ENCODE data around the gene C20orf204. TPM values are rescaled to one million over a fixed set of nuclear protein-coding genes. Genes with fewer than 3 reads are reported as not detected.
"Not testable (repeated sequence)": the region's sequence is repeated elsewhere in the genome, so short reads cannot be mapped to it uniquely, and the experiment has no call there.

C20orf204 gene
- total RNA-seq, 4 donors from 2014 or later, result 1.7 to 14.4 (median 4.1) TPM

DNA sequence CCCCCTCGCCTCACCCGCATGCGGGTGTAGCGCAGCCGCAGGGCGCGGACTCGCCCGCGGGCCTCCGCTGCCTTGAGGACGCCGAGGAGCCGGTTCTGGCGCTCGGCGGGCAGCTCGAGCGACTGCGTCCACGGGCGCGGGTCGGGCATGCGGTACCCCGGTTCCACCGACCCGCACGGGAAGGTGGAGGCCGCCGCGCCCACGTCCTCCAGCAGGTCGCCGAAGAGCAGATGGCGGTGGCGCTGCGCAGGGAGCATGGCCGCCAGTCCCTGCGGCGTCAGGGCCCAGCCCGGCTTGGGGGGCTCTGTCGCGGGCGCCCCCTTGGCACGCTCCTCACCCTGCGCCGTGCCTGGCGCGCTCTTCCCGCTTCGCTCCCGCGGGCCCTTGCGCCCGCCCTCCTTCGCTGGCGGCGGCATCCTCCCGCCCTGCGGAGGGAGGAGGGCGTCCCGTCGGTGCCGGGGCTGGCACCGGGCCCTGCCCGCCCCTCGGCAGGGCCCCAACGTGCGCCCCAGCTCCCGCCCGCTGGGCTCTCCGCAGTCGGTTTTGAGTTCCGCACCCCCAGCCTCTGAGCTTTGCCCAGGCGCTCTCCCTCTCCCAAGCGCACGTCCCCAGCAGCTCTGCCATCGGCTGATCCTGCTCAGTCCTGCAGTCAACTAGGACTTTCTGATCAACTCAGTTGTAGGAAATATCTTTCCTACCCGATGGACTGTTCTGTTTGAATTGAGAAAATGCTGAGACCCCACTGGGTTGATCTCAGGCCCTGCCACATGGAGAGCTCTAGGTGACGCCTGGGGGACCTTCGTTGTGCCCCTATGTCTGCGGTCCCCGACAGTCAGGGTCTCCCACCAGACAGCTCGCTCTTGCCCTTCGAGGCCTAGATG, 48.1 kb downstream of the C20orf204 start, which contains the start of gene LKAAEAR1:
Gene LKAAEAR1, minus strand, starts transcription at position 595 of the 881 bp plus-strand sequence. Its CDS starts 179 bp downstream, at position 416.
- Histone ChIP-seq H3K27me3 (peaks cover 0 to 37% of the 10 kb centered on the region in 2 donors), H3K36me3 (no peaks in the 10 kb centered on the region), H3K4me1 (peaks cover 0 to 51% (median 13%) of the 10 kb centered on the region in 4 donors), H3K9me3 (peaks cover 0 to 12% (median 0%) of the 10 kb centered on the region in 4 donors), H3K27ac (no peak within 1 kb of the TSS), H3K4me3 (peak within 1 kb of the TSS; percentile 30 to 58 (median 39))
- DNase-seq (ENCODE audit: low spot score in 2 of 2), result no peak
- TF ChIP-seq CTCF (IDR thresholded peaks at IDR 0.05) (peak in 1 of 5 experiments; percentile 3), POLR2A (IDR thresholded peaks at IDR 0.05) (no peak), EP300 (IDR thresholded peaks at IDR 0.05) (no peak)
- 7 to 9% methylated on average over 20 to 25 of the region's 86 CpGs for WGBS, 2 donors

GRCh38 chr20:64084685-64085152, 48.7 kb downstream of the C20orf204 start:
- 0 to 5% methylated on average over 2 to 17 of the region's 23 CpGs for WGBS, 2 donors
- H3K27ac ChIP-seq, result no peak overlapping the region
- no peak for DNase-seq (ENCODE audit: low spot score in 2 of 2)
- peaks cover 0 to 37% of the 10 kb centered on the region in 2 donors for H3K27me3 ChIP-seq
- H3K4me3 ChIP-seq, result no peak overlapping the region
- TF ChIP-seq POLR2A (IDR thresholded peaks at IDR 0.05) (no peak), EP300 (IDR thresholded peaks at IDR 0.05) (no peak), CTCF (IDR thresholded peaks at IDR 0.05) (no peak)
- peaks cover 0 to 45% (median 9%) of the 10 kb centered on the region in 4 donors for H3K4me1 ChIP-seq
- no peaks in the 10 kb centered on the region for H3K36me3 ChIP-seq
- H3K9me3 ChIP-seq, result peaks cover 0 to 12% (median 0%) of the 10 kb centered on the region in 4 donors

DNA sequence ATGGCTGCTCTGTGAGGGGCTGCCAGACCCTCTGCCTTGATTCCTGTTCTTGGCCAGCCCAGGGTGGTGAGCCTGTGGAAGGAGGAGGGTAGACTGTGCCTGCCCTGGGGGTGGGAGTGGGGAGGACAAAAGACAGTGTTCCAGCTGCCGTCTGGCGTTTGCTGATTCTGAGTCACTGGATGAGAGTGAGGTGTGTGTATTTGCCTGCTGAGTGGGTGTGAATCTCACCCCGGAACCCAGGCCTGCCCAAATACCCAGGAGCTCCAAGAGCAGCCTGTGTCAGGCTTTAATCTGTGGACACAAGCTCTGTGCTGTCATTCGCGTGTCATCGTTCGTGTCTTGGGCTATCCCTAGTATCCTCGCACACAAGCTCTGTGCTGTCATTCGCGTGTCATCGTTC, 50.8 kb downstream of the C20orf204 start:
- WGBS, 2 donors, result 88 to 90% methylated on average over 10 to 11 of the region's 11 CpGs
- TF ChIP-seq CTCF (IDR thresholded peaks at IDR 0.05) (no peak), EP300 (IDR thresholded peaks at IDR 0.05) (no peak), POLR2A (IDR thresholded peaks at IDR 0.05) (no peak)
- peaks cover 0 to 28% (median 9%) of the 10 kb centered on the region in 4 donors for H3K4me1 ChIP-seq
- no peak for DNase-seq (ENCODE audit: low spot score in 2 of 2)
- no peaks in the 10 kb centered on the region for H3K36me3 ChIP-seq
- peaks cover 0 to 37% of the 10 kb centered on the region in 2 donors for H3K27me3 ChIP-seq
- no peak overlapping the region for H3K27ac ChIP-seq
- H3K4me3 ChIP-seq, result no peak overlapping the region
- peaks cover 0 to 12% (median 0%) of the 10 kb centered on the region in 4 donors for H3K9me3 ChIP-seq

- Histone ChIP-seq H3K27me3 (peaks cover 0 to 37% of the 10 kb centered on the region in 2 donors), H3K9me3 (peaks cover 0 to 12% (median 0%) of the 10 kb centered on the region in 4 donors), H3K4me1 (peaks cover 0 to 26% (median 9%) of the 10 kb centered on the region in 4 donors)
- WGBS, 2 donors, result 93 to 96% methylated on average over 10 to 11 of the region's 36 CpGs
- not testable (repeated sequence) for H3K36me3 ChIP-seq; H3K4me3 ChIP-seq; DNase-seq (ENCODE audit: low spot score in 2 of 2); H3K27ac ChIP-seq
Measured at GRCh38 chr20:64087226-64087825, 51.3 kb downstream of the C20orf204 start.

DNA sequence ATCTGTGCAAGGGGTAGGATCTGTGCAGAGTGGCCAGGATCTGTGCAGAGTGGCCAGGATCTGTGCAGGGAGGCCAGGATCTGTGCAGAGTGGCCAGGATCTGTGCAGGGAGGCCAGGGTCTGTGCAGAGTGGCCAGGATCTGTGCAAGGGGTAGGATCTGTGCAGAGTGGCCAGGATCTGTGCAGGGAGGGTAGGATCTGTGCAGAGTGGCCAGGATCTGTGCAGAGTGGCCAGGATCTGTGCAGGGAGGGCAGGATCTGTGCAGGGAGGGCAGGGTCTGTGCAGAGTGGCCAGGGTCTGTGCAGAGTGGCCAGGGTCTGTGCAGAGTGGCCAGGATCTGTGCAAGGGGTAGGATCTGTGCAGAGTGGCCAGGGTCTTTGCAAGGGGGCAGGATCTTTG, 52.6 kb downstream of the C20orf204 start:
- not testable (repeated sequence) for H3K27ac ChIP-seq; DNase-seq (ENCODE audit: low spot score in 2 of 2); H3K4me3 ChIP-seq; H3K36me3 ChIP-seq
- Histone ChIP-seq H3K9me3 (peaks cover 0 to 12% (median 0%) of the 10 kb centered on the region in 4 donors), H3K27me3 (peaks cover 0 to 32% of the 10 kb centered on the region in 2 donors), H3K4me1 (peaks cover 0 to 13% (median 3%) of the 10 kb centered on the region in 4 donors)

Small RNA genes within 50 kb of the gene (small RNA-seq; reads per million reads assigned to genes)
- gene AL355803.1 (not detected), gene MIR6813 (not detected)

Other genes starting within 250 kb of the C20orf204 start
- gene ZBTB46, start 204.9 kb upstream of the C20orf204 start, total RNA-seq, result 10 to 100 TPM; 11.5 to 20.4 (median 12.6) TPM
- not detected for gene ABHD16B, start 174.7 kb upstream of the C20orf204 start, total RNA-seq
- 100 to 1,000 TPM; 108 to 122 (median 115) TPM for gene TPD52L2, start 170.9 kb upstream of the C20orf204 start, total RNA-seq
- gene DNAJC5, start 141.1 kb upstream of the C20orf204 start, total RNA-seq, result 10 to 100 TPM; 30.6 to 40.2 (median 32.1) TPM
- 10 to 100 TPM; 31.2 to 96.0 (median 50.0) TPM for gene UCKL1, start 79.8 kb upstream of the C20orf204 start, total RNA-seq
- gene ZNF512B, start 66.3 kb upstream of the C20orf204 start, total RNA-seq, result 10 to 100 TPM in 2 of 4 donors, 1 to 10 TPM in 2; 8.3 to 18.3 (median 11.7) TPM
- 1 to 10 TPM; 1.3 to 5.1 (median 2.8) TPM for gene SAMD10, start 56.5 kb upstream of the C20orf204 start, total RNA-seq
- gene PRPF6, start 55.0 kb upstream of the C20orf204 start, total RNA-seq, result 10 to 100 TPM; 70.5 to 77.0 (median 73.8) TPM
- 10 to 100 TPM in 3 of 4 donors, 1 to 10 TPM in 1; 4.6 to 44.6 (median 21.4) TPM for gene SOX18, start 13.5 kb downstream of the C20orf204 start, total RNA-seq
- 10 to 100 TPM; 45.6 to 62.9 (median 59.2) TPM for gene TCEA2, start 27.0 kb downstream of the C20orf204 start, total RNA-seq
- 10 to 100 TPM; 12.9 to 35.7 (median 20.1) TPM for gene RGS19, start 43.3 kb downstream of the C20orf204 start, total RNA-seq
- gene OPRL1, start 43.9 kb downstream of the C20orf204 start, total RNA-seq, result 1 to 10 TPM in 1 of 4 donors, under 1 TPM in 3; 0.21 to 1.5 (median 0.71) TPM
- gene LKAAEAR1, start 48.2 kb downstream of the C20orf204 start, total RNA-seq, result 1 to 10 TPM in 1 of 4 donors, under 1 TPM in 2, not detected in 1; 0.59 to 1.3 (median 0.84) TPM
- gene NPBWR2, start 71.4 kb downstream of the C20orf204 start, total RNA-seq, result not detected
- gene MYT1, start 128.3 kb downstream of the C20orf204 start, total RNA-seq, result not detected
- gene PCMTD2, start 219.6 kb downstream of the C20orf204 start, total RNA-seq, result 100 to 1,000 TPM in 3 of 4 donors, 10 to 100 TPM in 1; 57.0 to 119 (median 103) TPM

Data from tibial nerve (tissue), 4 donors.